NCI-H146 (cell line): ENCODE results near the gene ITPKA.

ENCODE experiments used
- DNase-seq: peaks from one replicate; lab custom pipeline; 2025; lab: John Stamatoyannopoulos, UW

The ITPKA gene

DNA sequence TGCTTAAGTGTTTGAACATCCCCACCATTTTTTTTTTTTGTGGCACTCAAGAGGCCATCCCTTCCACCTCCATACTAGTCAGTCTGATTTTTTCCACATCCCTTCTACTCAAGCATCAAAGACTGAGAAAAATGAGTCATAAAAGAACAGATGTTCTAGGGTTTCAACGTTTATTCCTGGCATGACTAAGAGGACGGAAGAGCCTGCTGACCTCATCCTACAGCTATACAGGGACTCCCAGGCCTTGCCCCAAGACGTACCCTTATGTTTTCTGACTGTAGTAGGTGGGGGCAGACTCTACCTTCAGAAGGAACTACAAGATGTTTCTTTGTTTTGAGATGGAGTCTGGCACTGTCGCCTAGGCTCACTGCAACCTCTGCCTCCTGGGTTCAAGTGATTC is 3.3 kb upstream of the ITPKA start:
- DNase-seq, result no peak

DNA sequence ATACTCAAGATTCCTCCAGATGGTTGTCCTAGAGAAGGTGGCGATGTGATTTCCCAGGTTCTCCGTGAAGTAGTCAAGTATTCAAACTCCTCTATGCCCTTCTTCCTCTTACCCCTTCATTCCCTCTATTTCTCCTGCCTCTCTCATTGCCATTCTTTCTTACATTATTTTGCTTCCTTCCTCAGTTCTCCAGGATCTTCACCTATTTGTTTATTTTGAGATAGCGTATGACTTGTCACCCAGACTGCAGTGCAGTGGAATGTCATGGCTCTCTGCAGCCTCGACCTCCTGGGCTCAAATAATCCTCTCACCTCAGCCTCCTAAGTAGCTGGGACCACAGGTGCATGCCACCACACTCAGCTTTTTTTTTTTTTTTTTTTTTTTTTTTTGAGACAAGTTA is 1.8 kb upstream of the ITPKA start:
- no peak for DNase-seq

DNA sequence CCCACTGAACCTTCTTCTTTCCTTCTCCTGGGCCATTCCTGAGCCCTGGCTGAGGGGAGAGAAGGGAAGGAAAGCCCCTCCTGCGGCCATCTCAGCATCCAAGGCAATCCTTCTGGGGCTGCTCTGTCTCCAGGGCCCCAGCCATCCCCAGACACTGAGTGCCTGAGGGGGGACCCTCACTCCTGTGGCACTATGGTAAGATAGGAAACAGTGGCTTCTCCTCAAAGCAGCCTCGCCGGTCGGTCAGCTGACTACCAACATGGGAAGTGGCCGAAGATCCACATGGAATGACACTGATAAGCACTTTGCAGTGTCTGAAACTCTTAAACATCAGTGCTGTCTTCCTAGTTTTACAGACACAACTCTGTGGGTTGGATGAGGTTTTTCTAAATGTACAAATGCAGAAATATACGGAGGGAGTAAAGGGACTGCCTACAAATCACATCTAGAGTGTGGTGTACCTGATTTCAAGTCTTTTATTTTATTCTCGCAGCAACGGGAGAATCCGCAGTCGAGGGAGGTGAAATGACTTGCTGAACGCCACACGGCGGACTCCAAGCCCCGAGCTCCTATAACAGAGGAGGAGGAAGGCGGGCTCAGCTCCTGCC is 973 bp upstream of the ITPKA start:
- DNase-seq, result peak; percentile 38

DNA sequence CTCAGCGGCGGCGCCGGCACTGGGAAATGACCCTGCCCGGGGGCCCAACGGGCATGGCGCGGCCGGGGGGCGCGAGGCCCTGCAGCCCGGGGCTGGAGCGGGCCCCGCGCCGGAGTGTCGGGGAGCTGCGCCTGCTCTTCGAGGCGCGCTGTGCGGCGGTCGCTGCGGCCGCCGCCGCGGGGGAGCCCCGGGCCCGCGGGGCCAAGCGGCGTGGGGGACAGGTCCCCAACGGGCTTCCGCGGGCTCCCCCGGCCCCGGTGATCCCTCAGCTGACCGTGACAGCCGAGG is 172 bp downstream of the ITPKA start:
- no peak for DNase-seq

DNA sequence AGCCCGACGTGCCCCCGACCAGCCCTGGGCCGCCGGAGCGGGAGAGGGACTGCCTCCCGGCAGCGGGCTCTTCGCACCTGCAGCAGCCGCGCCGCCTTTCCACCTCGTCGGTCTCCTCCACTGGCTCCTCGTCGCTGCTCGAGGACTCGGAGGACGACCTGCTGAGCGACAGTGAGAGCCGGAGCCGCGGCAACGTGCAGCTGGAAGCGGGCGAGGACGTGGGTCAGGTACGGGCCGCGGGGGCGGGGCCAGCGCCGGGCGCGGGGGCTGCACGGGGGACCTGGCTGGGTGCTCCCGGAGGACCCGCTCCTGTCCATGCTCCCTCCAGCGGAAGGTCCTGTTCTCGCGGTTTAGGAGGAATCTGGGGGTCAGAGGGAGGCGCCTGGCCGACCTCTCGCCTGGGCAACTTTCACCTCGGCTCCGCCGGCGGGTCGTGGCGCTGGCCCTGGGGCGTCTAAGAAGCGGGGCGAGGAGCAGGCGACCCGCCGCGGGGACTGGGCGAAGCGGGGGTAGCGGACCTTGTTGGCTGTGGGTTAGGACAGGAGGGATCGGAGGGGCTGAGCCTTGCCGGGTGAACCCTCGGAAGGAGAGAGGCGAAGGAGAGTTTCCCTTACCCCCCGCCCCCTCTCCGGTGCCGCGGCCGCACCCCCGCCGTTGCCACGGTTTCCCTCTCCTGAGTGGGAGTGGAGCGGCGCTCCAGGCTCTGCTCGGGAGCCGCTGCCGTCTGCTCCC is 682 bp downstream of the ITPKA start:
- peak; percentile 48 for DNase-seq

DNA sequence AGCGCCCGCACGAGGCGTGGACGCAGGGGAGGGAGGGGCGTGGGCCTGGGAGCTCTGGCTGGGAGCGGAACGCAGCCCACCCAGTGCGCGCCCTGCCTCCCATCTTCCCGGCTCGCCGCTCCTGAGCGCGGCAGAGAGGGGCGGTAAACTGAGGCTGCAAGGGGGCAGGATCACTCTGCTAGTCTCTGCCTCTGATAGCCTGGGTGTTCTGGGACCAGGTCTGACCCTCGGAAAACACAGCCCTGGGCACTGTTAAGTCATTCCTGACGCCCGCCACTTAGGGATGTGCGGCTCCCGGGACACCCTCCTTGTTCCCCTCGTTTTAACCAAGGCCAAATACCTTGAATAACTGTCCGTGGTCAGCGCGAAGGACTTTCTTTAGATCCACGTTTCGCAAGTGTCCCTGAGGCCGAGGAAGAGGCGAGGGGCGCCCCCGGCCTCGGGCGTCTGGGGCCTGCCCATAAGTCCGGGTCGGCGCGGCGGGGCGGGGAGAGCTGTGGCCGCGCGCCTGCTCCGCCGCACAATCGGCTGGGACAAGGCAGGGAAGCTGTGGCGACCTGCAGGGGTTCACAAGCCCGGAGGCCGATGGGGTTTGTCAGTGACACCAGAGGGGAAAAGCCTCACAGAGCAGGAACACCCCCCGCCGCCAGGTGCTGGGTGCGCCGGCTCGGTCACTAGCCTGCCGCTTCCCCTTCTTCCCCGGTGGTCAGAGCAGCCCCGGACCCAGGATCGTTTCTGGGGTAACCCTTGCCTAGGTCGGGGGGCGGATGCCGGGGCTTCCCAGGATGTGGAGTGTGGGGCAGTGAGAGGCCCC is 1.5 kb downstream of the ITPKA start:
- DNase-seq, result no peak

DNA sequence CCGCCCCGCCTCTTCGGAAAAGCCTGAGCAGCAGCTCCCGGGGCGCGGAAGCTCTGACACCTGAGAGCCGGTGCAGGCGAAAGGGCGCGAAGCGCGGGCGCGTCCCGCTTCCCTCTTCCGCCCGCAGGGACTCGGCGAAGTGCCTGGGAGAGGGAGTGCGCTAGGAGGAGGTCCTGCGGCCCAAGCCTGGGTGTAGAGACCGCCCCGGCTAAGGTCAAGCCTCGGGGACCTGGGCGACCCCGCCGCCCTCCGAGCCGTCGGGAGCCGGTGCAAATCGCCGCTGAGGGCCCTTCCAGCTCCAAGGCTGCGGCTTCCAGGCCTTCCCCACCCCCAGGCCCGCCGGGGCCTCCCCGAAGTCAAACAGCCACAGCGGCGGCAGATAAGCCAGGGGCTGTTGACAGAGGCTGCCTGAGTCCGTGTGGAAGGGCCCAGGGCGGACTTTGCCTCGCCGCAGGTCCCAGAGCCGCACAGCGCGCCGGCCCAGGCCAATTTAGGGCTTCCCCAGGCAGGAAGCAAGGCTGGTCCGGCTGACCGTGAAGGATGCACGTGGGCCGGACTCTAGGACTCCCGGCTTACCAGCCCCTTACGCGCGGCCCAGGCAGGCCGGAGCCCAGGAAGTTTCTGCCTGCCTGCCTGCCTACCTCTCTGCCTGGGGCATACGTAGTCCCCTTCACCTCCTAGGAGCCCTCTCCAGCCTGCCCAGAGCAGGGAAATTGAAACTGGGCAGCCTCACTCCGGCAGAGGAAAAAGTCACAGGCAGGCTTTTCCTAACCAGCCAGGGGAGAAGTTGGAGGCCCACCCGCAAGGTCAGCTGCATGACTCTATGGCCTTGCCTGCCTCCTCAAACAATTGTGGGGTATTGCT is 2.3 kb downstream of the ITPKA start:
- no peak for DNase-seq

DNA sequence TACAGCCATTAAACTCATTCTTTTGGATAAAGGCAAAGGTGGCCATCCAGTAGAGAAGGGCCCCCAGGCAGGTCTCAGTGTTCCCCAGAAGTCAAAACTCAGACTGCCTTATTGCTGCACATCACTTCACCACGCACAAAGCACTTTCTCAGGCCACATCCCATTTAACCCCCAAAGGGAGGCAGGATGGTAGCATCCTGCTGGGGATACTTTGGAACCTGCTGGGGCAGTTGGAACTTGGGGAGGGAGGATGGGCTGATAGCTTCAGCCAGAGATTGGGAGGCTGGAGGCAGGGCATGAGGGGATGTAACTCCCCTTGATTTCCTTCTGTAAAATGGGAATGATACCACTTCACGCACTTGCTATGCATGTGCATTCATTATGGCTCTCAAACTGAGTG is 5.0 kb downstream of the ITPKA start:
- no peak for DNase-seq

DNA sequence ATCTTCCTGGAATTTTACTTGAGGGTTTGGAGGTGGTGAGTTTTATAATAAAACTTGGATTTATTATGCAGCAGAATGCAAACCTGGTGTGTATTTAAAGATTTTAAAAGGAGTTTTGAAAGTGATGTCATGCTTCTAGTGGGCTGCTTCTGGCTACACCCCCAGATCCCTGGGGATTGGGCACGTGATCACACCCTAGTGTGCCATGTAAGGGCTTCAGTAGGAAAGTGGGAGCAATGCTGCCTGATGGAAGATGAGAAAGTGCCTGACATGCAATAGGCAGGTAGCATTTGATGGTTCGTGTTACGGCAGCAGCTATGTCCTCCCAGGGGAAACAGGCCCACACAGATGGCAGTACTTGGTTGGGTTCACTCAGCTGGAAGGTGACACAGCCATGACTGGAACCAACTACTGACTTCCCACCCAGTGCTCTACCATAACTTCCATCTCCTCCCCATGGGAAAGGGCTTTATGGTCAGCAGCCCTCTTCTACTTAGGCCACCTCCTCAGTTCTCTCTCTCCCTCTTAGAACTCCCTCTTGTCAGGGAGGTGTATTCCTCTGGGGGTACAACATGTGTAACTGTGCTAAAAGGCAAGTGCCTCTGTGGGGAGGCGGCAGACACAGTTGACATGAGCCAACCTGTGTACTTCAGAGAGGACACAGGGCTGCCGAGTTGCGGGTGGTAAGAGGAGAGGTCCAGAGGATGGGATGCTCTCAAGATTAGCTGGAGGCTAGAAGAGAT is 5.6 kb downstream of the ITPKA start:
- DNase-seq, result no peak

DNA sequence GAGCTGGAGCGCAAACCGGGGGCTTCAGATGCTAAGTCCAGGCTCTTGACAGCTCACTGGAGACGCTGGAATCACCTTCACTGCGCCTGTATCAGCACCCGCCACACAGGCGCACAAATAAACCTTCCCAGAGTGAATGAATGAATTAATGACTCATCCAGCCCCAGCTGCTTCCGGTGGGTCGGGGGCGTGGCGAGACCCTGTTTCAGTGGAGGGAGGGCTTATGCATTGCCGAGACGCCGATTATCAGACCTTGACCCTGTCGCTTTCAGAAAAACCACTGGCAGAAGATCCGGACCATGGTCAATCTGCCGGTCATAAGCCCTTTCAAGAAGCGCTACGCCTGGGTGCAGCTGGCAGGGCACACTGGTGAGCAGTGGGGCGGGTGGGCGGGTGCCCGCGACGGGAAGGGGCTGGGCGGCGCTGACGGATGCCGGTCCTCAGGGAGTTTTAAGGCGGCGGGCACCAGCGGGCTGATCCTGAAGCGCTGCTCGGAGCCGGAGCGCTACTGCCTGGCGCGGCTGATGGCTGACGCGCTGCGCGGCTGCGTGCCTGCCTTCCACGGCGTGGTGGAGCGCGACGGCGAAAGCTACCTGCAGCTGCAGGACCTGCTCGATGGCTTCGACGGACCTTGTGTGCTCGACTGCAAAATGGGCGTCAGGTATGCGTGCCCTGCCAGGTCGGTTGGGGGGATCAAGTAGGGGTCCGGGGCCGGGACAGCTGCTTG is 7.7 kb downstream of the ITPKA start:
- DNase-seq, result no peak

DNA sequence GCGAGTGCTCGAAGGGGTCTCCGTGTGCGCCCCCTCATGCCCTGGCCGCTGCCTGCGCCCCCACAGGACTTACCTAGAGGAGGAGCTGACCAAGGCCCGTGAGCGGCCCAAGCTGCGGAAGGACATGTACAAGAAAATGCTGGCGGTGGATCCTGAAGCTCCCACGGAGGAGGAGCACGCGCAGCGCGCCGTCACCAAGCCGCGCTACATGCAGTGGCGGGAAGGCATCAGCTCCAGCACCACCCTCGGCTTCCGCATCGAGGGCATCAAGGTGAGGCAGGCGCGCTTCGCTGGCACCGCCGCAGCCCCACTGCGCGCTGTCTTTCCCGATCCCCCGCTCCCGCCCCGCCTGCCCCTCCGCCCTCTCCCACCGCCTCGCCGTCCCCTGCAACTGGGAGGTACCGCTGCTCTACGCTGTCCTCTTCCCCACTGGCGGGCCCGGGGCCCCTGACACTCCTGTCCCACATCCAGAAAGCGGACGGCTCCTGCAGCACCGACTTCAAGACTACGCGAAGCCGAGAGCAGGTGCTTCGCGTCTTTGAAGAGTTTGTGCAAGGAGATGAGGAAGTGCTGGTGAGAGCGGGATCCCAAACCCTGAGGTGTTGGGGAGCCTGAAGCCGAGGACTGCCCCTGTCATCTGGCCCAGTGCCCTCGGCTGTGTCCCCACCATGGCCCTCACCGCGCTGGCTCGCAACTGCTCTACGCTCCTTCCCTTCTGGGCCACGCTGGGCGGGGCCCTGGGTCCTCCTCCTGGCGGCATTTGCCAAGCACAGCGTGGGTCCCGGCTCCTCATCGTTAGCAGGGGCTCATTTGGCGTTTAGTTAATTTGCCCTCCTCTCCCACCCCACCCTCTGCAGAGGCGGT is 8.5 kb downstream of the ITPKA start:
- no peak for DNase-seq

DNA sequence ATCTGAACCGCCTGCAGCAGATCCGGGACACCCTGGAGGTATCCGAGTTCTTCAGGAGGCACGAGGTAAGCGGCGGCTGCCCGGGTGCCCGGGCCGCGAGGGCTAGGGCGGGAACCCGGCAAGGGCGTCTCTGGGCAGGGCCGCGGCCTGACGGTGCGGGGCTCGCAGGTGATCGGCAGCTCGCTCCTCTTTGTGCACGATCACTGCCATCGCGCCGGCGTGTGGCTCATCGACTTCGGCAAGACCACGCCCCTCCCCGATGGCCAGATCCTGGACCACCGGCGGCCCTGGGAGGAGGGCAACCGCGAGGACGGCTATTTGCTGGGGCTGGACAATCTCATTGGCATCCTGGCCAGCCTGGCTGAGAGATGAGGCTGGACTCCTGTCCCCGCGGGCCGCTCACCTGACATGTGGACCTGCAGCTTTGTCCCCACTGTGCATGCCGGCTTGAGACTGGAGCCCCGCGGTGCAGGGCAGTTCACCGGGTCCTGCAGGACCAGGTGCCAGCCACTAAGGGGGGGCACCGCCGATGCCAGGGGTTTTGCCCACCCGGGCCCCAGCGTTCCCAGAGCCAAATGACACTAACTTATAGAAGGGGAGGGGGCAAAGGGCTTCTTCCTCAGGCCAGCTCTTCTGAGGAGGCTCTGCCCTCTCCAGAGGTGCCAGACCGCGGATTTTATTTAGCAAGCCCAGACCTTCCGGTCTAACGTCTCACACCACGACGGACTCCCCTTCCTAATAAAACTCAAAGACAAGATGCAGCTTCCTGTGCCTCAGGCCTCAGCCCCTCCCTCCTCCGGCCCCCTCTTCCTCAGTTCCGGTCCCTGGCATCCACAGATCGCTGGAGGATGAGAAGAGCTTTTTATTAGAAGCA is 9.4 kb downstream of the ITPKA start:
- no peak for DNase-seq

DNA sequence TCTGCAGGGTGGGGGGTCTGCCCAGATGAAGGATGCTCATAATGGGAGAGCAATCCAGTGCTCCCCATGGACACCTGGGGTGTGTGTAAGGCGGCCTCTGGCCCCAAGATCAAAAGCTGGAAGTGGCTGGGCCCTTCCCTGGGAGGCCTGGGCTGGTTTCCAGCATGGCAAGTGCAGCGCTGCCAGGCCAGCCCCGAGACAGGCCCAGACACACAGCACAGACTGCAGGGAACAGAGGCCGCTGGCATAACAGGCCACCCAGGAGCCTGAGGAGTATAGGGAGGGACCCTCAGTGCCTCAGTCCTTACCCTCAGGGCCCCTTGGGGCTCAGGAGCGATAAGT is 10.0 kb downstream of the ITPKA start:
- DNase-seq, result no peak

DNA sequence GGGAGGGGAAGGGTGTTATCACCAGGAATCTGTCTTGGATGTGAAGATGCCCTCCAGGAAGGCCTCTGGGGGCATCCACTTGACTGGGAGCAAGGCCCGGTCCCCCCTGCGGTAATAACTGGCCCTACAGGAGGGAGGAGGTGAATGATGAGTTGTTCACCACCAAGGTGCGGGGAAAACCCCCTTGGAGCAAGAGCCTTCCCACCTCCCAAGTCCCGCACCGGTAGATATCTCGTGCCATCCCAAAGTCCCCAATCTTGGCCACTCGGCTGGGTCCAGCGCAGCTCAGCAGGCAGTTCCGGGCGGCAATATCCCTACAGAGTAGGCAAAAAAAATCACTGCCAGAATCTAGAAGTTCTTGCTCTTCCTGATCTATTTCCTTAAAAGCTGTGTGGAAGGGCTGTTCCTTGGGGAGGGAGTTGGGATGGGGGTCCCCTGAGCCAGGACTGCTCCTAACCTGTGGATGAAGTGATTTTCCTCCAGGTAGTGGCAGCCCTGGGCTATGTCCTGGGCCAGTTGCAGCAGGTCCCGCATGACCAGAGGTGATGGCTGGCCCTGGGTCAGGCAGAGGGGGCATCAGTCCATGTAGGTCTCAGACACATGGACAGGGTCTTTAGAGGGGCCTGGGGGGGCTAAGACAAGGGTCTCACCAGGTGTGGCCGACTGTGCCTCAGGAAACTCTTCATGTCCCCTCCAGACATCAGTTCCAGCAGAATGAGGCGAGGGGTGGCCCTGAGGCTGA is 11.2 kb downstream of the ITPKA start:
- DNase-seq, result no peak

DNA sequence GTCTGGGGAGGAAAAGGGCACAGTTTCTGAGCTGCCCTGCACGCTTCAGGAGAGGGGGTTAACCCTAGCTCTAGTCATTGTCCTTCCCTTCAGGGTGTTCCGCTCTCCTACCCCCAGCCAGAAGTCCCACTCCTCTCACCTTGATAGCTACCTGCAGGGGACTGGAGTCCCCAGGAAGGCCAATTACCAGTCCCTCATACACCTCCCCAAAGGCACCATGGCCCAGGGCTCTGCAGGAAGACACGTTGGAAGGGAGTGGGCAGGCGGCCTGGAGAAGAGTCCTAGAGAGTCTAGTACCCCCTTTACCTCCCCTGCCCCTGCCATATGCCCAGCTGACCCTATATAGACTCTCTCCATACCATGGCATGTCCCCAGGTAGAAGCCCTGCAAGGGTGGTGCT is 12.1 kb downstream of the ITPKA start:
- DNase-seq, result no peak

DNA sequence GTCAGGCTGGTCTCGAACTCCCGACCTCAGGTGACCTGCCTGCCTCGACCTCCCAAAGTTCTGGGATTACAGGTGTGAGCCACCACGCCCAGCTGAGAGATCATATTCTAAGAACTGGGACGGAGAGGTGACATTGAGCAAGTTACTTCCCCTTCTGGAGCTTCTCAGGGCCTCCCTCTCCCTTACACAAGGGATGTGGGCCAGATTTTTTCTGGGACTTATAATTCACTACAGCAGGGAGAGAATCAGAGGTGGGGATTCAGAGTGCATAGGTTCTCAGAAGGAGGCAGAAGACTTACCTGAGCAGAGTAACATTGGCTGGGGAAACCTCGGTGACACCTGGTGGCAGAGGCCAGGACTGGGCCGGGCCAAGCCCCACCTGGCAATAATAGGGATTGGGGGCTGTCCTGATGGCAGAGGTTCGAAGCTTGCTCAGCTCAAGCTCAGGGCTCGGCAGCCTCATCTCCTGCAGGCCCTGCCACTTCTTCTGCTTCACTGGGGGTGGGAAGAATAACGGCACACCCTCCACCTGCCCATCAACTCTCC is 13.2 kb downstream of the ITPKA start:
- DNase-seq, result no peak

DNA sequence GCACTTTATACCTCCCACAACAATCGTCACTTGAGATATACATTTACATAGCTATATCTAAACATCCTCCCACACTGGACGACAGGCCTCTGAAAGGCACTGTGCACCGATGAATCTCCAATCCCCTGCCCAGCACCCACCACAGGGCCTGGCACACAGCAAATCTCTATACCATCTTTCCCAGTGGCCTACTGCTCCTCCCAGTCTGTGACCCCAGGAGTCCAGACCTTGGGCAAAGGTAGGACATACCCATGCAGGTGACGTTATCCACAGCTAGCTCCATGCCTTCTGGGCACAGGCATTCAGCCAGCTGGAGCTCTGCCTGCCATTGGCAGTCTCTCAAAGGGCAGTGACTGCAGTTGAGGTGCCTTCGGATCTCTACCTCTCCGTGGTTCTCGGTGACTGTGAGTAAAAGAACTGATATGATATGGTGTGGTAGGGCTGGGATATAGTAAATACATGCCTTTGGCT is 14.2 kb downstream of the ITPKA start:
- no peak for DNase-seq

DNA sequence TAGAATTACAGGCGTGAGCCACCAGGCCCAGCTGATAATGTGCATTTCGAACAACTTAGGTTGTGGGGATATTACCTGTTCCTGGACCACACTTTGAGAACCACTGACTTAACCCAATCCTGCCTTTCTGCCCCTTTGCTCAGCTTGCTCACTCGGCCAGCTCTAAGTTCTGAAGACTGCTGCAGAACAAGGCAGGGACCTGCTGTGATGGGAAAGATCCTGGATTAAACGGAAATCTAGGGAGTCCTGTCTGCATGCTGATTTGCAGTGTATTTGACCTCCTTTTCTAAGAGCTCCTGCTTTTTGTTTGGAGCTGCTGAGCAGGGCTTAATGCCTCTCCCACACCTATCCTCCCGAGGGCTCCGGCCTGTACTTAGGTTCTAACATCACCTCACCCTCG is 17.1 kb downstream of the ITPKA start:
- DNase-seq, result no peak
